Frontal cortex (tissue), 4 donors: ENCODE results near the gene STX3. TPM values are rescaled to one million over a fixed set of nuclear protein-coding genes. Genes with fewer than 3 reads are reported as not detected.

Experiments
- DNase-seq, 2 donors: peaks; one replicate each; pipeline ENCODE4 v3.0.0; 2012; ENCODE audit warnings: low spot score in 2 of 2
- FAIRE-seq: peaks from 2 replicates; lab custom pipeline; 2012; peaks lifted over from hg19 to GRCh38; lab: Jason Lieb, UNC
- total RNA-seq: library from RNA; depleted of rRNA; stranded (reverse); fragments of >200 nt; gene quantifications from one replicate; pipeline ENCODE4 v1.2.3, GENCODE V29; 2014
- donor health status: control.
- donor health status: control.
- donor health status: control.

Gene STX3
- total RNA-seq, 1 donor from 2014 or later = 26.9 TPM

- DNase-seq (no peak), FAIRE-seq (no peak)
These were observed 1.3 kb downstream of the STX3 start for GRCh38 chr11:59756558-59756840.

DNA sequence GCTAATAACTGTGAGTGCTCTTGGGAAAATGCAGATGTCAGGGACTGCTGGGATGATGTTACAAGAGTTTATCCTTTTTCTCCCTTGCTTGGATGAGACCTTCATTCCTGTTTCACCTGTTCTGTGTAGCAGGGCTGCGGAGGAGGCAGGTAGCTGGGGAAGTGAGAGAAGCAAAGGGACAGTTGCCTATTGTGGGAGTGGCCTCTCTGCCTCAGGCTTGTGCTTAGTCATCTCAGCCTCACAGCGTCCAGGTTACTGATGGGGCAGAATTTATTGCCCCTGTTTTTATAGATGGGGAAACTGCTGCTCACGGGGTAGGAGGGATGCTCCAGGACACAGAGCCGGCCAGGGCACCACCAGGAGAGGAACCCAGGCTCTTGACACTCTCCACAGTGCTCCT lies 1.7 kb downstream of the STX3 start:
- no peak for FAIRE-seq
- no peak for DNase-seq

GRCh38 chr11:59758401-59759037 lies 3.3 kb downstream of the STX3 start:
- no peak for FAIRE-seq

DNA sequence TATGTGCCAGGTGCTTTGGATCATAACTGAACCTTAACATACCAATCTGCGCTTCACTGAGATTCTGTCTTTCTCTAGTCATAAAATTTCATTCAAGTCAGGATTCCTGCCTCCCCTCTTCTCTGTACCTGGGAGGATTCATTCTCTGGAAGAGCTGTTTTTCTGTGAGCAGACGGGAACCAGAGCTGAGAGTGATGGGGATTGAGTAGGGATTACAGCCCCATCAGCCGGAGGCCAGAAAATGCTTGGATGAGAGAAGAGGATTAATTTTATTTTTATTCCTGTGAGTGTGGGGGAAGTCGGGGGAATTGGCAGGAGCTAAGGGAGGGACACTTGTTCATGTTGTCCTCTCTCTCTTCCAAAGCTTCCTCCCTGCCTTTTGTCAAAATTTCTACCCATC lies 4.7 kb downstream of the STX3 start:
- FAIRE-seq (no peak), DNase-seq (no peak)

More at GRCh38 chr11:59758401-59759037, 3.3 kb downstream of the STX3 start:
- no peak for DNase-seq

DNA sequence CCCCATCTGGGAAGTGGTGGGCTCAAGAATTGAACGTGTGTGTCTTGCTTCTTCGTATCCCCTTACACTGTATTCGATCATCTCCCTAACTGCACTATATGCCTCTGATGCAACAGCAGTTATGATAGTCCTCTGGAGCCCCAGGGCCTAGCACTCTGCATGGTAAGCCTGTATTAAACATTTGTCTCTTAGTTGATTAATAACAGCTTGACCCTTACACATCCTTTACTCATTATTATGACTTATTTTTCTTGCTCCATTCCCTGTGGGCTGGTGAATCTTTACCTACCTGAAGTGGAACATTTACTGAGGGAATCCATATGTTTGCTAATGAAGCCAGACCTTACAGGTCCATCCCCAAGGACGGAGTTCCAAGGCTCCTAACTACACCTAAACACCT lies 5.6 kb downstream of the STX3 start:
- FAIRE-seq = no peak

GRCh38 chr11:59761993-59762392 lies 6.8 kb downstream of the STX3 start:
- DNase-seq (no peak), FAIRE-seq (no peak)

More for the DNA sequence above, 5.6 kb downstream of the STX3 start:
- DNase-seq = no peak

DNA sequence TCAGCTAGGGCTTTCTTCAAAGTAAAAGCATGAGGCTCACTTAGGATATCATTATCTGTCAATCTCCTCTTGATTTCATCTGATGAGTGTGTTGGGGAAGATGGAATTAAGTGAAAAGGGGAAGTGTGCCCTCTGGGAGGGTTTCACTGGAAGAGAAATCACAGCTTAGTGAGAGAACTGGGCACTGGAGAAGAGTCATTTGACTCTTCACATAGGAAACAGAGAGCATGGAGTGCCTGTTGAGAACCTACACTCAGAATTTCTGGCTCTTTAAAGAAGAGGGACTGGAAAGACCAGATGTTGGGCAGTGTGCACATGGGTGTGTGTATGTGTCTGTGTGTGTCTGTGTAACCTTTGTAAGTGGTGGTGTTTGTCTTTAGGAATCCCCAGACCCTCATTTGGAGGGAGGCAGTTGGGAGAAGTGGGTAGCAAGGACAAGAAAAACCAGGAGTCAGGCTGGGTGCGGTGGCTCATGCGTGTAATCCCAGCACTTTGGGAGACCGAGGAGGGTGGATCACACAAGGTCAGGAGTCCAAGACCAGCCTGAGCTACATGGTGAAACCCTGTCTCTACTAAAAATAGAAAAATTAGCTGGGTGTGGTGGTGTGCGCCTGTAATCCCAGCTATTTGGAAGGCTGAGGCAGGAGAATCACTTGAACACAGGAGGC lies 10.0 kb downstream of the STX3 start:
- no peak for DNase-seq
- no peak for FAIRE-seq

- DNase-seq (no peak), FAIRE-seq (no peak)
These were observed 11.5 kb downstream of the STX3 start for GRCh38 chr11:59766542-59767224.

DNA sequence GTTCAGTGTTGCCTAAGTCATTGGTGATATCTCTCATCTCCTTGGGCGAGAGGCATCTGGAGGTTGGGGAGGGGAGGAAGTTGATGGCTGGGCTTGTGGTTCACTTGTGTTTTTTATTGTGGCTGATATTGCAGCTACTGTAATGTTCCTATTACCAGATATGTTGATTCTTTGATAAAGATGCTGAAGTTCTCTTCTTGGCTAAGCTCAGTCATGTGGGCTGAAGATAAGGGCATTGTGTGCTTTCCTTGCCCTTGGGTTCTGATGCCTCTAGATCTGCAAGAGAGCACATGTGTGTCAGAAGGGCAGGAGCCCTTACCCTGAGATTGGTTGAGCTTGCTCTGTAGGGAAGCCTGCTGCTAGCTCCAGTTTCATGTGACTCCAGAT lies 12.0 kb downstream of the STX3 start:
- FAIRE-seq = no peak
- DNase-seq = no peak

DNA sequence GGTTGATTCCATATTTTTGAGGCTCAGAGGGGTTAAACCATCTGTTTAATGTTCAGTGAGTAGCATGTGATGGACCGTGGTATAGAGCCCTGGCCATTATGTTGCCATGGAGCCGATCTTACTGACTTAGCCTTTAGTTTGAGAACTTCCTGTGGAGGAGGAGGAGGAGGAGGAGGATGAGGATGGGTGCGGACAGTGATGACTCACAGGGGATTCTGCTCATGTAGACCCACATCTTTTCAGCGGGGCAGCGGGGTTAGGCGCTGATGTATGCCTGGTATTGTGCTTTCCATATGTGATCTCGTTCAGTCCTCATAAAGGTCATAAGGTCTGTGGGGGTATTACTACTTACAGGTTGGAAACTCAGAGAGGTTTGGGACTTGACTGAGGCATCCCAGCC lies 13.9 kb downstream of the STX3 start:
- no peak for FAIRE-seq
- DNase-seq = no peak

- DNase-seq (no peak), FAIRE-seq (no peak)
These were observed 14.7 kb downstream of the STX3 start for GRCh38 chr11:59769828-59770227.

GRCh38 chr11:59770319-59770718 lies 15.1 kb downstream of the STX3 start:
- DNase-seq = no peak
- FAIRE-seq = no peak

GRCh38 chr11:59770869-59771268 lies 15.7 kb downstream of the STX3 start:
- FAIRE-seq (no peak), DNase-seq (no peak)

DNA sequence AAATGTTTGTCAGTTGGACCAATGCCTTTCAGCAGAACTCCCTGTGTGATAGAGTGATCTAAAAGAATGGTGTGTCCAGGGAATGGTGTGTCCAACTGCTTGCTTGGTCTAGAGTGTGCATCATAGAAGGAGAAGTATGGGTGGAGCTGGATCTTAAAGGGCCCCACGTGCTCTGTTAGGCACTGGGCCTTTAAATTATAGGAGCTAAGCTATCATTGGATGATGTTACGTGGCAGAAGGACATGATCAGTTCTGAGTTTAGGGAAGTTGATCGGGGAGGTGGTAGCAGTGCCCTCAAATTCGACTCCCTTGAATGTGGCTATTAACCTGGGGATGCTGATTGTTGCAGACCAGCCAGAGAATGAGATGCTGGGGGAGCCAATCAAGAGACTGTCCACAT lies 16.4 kb downstream of the STX3 start:
- no peak for DNase-seq
- no peak for FAIRE-seq

DNA sequence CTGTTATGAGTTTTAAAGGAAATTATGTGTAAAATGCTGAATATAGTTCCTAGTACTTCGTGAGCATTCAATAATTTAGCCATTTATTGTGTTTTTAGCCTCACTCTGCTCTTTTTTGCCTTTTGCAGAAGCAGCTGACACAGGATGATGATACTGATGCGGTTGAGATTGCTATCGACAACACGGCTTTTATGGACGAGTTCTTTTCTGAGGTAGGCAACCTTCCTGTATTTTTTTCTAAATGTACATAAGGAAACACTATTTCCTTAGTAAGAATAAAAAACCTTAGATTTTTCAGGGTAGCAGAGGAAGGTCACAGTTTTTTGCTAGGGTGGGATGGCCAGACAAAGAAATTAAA lies 17.9 kb downstream of the STX3 start:
- FAIRE-seq (no peak), DNase-seq (no peak)

DNA sequence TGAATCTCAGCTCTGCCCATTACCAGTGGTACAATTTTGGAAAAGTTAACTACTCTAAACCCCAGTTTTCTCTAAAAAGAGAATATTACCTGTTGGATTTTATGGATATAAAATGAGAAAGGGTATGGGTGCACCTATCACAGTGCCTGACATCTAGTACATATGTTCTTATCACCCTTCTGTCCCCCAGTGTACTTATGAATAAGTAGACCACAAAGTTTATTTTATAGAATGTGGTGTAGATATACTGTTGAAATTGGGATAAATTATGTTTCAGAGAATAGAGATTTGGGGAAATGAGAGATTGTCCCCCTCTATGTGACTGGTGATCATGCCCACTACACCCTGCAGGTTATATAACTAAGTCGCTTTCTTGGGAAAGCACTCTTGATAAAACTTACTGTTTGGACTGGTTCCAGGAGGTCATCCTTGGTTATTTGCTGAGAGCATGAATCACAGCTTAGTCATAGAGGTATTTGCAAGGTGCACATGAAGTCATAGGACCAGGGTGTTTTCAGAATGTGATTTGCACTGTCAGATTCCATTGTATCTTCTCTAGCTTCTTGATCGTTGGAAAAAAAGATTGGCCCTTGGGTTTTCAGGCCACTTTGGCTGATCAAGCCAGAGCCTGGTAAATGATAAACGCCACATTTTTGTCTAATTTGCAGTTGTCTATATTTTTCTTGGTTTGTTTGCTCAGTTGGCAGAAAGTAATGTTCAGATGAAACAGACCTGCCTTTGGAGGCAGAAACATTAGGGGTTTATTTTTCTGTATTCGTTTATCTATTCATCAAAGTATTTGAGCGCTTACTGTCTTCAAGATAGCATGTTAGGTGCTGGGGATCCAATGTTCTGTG lies 21.3 kb downstream of the STX3 start:
- DNase-seq (no peak), FAIRE-seq (no peak)

DNA sequence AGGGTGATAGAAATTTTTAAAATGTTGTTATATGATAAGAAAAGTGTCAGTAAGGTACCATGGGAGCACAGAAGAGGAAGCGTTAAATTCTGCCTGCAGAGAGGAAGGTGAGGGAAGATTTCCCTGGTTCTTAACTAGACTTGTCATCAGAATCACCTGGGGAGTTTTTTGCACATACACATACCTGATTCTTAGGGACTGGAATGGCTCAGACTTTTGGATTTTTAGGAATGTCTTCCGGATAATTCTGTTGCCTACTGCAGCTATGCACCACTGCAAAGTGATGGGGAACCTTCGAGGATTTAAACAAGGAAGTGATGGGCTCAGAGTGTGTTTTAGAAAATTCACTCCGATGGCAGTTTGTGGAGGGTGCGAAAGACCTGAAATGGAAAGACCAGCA lies 21.9 kb downstream of the STX3 start:
- FAIRE-seq = no peak
- no peak for DNase-seq

DNA sequence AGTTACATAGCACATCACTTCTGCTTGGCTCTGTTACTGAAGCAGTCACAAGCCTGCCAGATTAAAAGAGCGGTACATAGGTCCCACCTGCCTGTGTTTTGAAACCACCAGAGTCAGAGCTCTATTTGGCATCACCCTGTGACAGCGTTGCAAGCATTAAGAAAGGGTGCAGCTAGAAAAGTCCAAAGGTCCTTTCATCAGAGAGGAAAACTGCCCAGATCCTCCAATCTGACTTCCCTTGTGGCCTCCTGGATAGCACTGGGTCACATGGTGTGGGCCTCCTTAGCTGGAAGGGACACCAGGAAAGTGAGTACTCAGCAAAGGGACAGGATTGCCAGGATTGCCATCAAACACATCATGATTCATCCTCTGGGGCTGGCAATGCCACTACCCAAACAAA lies 22.9 kb downstream of the STX3 start:
- FAIRE-seq (no peak), DNase-seq (no peak)

GRCh38 chr11:59779487-59779886 lies 24.3 kb downstream of the STX3 start:
- FAIRE-seq (no peak), DNase-seq (no peak)

GRCh38 chr11:59782080-59782479 lies 26.9 kb downstream of the STX3 start:
- no peak for FAIRE-seq

GRCh38 chr11:59783632-59784090 lies 28.5 kb downstream of the STX3 start:
- FAIRE-seq = no peak
- no peak for DNase-seq

More at GRCh38 chr11:59782080-59782479, 26.9 kb downstream of the STX3 start:
- DNase-seq = no peak
